ENCODE data around the gene PXYLP1.

Gene PXYLP1

DNA sequence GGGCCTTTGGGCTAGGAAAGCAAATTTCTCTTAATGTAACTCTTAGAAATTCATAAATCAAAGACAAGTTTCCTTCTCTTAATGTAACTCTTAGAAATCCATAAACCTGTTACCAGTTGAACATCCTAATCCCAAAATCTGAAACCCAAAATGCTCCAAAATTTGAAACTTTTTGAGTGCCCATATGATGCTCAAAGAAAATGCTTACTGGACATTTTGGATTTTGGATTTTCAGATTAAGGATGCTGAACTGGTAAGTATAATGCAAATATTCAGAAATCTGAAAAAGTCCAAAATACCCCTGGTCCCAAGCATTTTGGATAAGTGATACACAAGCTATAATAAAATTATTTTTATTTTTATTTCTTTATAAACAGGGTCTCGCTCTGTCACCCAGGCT lies 85.2 kb downstream of the PXYLP1 start:
- no peak for DNase-seq (ENCODE audit: extremely low read depth, low read depth)
- TF ChIP-seq, protein P1, sequence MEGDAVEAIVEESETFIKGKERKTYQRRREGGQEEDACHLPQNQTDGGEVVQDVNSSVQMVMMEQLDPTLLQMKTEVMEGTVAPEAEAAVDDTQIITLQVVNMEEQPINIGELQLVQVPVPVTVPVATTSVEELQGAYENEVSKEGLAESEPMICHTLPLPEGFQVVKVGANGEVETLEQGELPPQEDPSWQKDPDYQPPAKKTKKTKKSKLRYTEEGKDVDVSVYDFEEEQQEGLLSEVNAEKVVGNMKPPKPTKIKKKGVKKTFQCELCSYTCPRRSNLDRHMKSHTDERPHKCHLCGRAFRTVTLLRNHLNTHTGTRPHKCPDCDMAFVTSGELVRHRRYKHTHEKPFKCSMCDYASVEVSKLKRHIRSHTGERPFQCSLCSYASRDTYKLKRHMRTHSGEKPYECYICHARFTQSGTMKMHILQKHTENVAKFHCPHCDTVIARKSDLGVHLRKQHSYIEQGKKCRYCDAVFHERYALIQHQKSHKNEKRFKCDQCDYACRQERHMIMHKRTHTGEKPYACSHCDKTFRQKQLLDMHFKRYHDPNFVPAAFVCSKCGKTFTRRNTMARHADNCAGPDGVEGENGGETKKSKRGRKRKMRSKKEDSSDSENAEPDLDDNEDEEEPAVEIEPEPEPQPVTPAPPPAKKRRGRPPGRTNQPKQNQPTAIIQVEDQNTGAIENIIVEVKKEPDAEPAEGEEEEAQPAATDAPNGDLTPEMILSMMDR (IDR thresholded peaks at IDR 0.05; ENCODE audit: low read depth, low read length): no peak

DNA sequence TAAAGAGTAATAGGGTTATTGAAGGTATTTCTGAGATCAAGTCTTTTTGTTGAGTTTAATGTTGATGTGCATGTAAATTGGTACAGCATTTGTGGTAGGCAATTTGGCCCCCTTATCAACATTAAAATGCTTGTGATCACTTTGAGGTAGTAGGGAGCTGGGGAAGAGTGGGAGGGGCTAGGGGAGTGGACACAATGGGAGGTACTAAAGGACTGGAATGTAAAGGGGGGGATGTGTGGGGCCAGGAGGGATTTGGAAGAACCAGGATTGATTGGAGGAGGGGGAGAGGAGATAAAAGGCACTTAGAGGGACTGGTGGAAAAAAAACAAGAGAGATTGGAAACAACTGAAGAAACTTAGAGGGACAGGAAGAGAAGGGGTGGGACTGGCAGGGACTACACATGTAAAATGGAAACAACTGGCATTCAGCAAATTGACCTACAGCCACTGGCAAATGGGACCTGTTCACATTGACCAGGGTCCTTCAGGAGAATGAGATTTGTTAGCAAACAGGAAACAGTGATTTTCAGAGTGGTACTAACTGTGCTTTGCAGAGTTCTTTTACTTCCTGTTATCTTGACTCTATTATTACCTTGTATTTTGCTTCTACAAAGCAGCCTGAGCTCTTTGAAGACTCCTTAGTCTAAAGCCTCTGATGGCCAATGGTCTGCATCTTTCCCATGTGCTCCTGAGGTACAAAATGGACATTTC lies 88.9 kb downstream of the PXYLP1 start:
- no peak for DNase-seq (ENCODE audit: extremely low read depth, low read depth)
- TF ChIP-seq, protein P1 (IDR thresholded peaks at IDR 0.05; ENCODE audit: low read depth, low read length): no peak

DNA sequence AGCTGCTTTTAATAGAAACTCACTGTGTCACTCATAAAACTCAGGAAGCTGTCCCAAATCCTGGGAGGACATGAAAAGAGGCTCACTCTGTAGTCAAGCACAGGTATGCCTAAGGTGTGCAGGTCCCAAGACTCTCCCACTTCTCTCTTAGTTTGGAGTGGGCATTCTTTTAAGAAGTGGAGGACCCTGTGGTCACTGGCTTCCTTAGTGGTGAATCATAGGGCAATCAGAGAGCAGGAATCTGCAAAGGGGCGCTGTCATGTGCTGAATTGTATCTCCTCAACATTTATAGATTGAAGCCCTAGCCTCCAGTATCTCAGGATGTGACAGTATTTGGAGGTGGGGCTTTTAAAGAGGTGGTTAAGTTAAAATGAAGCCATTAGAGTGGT lies 89.5 kb downstream of the PXYLP1 start:
- TF ChIP-seq, protein P1 (IDR thresholded peaks at IDR 0.05; ENCODE audit: low read depth, low read length): no peak
- DNase-seq (ENCODE audit: extremely low read depth, low read depth): no peak

DNA sequence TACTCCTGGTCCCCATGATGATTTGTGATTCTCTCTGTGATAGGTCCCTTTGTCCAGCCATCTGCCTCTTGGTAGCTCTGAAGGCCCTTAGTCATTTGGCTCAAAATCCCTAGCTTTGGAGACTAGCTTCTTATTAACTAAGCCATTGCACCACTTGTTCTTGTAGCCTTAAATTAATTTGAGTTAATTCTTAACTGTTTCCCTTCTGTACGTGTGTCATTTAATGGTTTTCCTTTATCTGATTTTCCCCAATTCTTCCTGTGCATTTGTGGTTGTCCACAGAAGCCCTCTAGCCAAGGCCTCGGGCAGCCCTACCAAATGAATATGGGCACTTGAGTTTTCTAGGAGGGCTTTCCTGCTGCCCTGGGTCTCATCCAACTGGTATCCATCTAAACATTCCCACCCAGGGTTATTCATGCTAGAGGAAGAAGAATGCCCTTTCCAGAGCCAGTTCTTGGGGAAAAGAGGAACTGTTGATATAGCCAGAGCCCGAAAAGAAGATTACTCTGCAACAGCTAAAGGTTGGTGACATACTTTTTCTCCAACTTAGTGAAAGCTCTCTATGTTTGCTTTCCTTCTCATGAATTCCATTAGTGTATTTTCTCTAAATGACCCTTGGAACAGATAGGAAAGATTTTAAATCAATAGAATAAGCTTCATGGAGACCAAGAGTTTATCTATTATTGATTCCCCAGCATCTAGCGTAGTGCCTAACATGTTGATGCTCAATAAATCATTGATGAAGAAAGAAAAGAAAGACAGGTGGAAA lies 92.5 kb downstream of the PXYLP1 start:
- TF ChIP-seq, protein P1 (IDR thresholded peaks at IDR 0.05; ENCODE audit: low read depth, low read length): no peak
- DNase-seq (ENCODE audit: extremely low read depth, low read depth): no peak

DNA sequence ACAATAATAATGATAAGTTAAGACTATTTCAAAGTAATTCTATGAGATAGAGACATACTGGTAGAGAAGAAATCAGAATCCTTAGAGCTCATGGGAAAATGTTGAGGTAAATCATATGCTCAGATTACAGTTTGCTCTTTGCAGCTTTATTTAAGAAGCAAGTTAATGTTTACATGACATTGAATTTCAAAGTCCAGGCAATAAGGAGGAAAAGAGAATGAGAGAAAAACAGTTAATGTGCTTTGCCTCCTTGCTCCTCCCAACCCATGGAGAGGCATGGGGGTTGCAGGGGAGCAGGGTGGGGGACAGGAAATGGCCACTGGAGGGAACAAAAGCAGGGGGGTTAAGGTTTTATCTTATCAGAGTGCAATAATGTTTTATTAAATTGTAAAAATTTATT lies 94.5 kb downstream of the PXYLP1 start:
- TF ChIP-seq, protein P1 (IDR thresholded peaks at IDR 0.05; ENCODE audit: low read depth, low read length): no peak
- DNase-seq (ENCODE audit: extremely low read depth, low read depth): no peak

DNA sequence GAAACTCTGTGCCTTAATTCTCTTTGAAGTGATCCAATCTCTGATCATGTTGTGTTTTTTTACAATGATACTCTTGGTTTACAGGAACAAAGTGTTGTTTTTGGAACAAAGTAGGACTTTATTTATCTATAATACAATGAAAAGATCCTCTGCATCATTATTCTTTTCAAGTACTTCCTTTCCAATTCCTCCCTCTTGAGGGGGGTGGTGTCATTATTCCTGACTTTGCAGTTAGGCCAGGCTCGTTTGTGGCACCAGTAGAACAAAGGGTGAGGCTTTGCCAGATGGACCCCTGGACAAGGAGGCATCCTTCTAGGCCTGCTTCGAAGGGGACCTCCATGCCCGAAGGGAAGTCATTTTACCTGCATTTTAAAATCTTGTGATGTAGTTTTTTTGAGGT lies 95.0 kb downstream of the PXYLP1 start:
- DNase-seq (ENCODE audit: extremely low read depth, low read depth): no peak

More for the DNA sequence above, 95.0 kb downstream of the PXYLP1 start:
- TF ChIP-seq, protein P1 (IDR thresholded peaks at IDR 0.05; ENCODE audit: low read depth, low read length): no peak
